Chondrocyte (in vitro differentiated cells): Measurements from ENCODE around the gene BRWD1. TPM values are rescaled to one million over a fixed set of nuclear protein-coding genes. Genes with fewer than 3 reads are reported as not detected.

Experiments
- DNase-seq: peaks from one replicate; pipeline ENCODE4 v3.0.0; 2021; ENCODE audit warnings: mixed read lengths, low spot score
- H3K27ac Mint-ChIP-seq: one replicate; pipeline ENCODE4 v1.8.0; 2021; ENCODE audit warnings: mild to moderate bottlenecking, moderate library complexity, mixed read lengths; ENCODE audit not compliant: unreplicated experiment
- H3K27me3 Mint-ChIP-seq: 2 replicates; pipeline ENCODE4 v1.8.0; 2021; ENCODE audit warnings: low read depth, mixed read lengths
- H3K36me3 Mint-ChIP-seq: 2 replicates; pipeline ENCODE4 v1.8.0; 2021; ENCODE audit warnings: low read depth, mixed read lengths
- H3K4me1 Mint-ChIP-seq: 2 replicates; pipeline ENCODE4 v1.8.0; 2021; ENCODE audit warnings: low read depth, mild to moderate bottlenecking, mixed read lengths
- H3K4me3 Mint-ChIP-seq: one replicate; pipeline ENCODE4 v1.8.0; 2021; ENCODE audit warnings: mild to moderate bottlenecking, moderate library complexity, mixed read lengths; ENCODE audit not compliant: unreplicated experiment
- H3K9me3 Mint-ChIP-seq: 2 replicates; pipeline ENCODE4 v1.8.0; 2021; ENCODE audit warnings: low read depth, mixed read lengths
- total RNA-seq: library from RNA; stranded (reverse); gene quantifications from 3 replicates; pipeline ENCODE4 v1.2.1, GENCODE V29; 2021
- TF ChIP-seq, protein P1 (sequence below): fragments of 200-600 bp; sonication (generic); IDR thresholded peaks from 2 replicates; pipeline ENCODE4 v1.5.0; 2021; ENCODE audit warnings: antibody characterized with exemption, mild to moderate bottlenecking, moderate library complexity

BRWD1 gene
- total RNA-seq, 1 donor from 2014 or later = 26.5 TPM

GRCh38 chr21:39182016-39182415 is 131.4 kb downstream of the BRWD1 start:
- TF ChIP-seq, protein P1, sequence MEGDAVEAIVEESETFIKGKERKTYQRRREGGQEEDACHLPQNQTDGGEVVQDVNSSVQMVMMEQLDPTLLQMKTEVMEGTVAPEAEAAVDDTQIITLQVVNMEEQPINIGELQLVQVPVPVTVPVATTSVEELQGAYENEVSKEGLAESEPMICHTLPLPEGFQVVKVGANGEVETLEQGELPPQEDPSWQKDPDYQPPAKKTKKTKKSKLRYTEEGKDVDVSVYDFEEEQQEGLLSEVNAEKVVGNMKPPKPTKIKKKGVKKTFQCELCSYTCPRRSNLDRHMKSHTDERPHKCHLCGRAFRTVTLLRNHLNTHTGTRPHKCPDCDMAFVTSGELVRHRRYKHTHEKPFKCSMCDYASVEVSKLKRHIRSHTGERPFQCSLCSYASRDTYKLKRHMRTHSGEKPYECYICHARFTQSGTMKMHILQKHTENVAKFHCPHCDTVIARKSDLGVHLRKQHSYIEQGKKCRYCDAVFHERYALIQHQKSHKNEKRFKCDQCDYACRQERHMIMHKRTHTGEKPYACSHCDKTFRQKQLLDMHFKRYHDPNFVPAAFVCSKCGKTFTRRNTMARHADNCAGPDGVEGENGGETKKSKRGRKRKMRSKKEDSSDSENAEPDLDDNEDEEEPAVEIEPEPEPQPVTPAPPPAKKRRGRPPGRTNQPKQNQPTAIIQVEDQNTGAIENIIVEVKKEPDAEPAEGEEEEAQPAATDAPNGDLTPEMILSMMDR = no peak
- Mint-ChIP-seq H3K36me3 (peaks cover 12% of the 10 kb centered on the region), H3K9me3 (no peaks in the 10 kb centered on the region), H3K4me3 (peak overlapping the region; percentile 96), H3K27me3 (no peaks in the 10 kb centered on the region), H3K4me1 (peaks cover 47% of the 10 kb centered on the region), H3K27ac (peak overlapping the region; percentile 99)
- no peak for DNase-seq

DNA sequence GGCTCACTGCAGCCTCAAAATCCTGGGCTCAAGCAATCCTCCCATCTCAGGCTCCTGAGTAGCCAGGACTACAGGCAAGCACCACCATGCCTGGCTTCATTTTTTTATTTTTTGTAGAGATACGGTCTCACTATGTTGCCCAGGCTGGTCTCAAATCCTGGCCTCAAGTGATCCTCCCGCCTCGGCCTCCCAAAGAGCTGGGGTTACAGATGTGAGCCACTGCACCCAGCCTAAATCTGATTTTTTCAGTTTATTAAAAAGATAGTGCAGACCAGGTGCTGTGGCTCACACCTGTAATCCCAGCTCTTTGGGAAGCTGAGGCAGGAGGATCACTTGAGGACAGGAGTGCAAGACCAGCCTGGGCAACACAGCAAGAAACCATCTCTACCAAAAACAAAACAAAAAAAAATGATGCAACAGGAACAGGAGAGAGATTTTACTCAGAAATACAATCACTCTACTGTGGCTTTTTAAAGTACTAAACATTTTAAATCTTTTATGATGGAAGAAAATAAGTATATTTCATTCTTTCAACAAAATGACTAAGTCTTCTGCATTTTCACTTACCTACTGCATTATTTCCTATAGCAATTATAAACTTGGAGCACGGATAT is 132.1 kb downstream of the BRWD1 start:
- Mint-ChIP-seq H3K27me3 (no peaks in the 10 kb centered on the region), H3K36me3 (peaks cover 12% of the 10 kb centered on the region), H3K27ac (peak overlapping the region; percentile 25), H3K9me3 (no peaks in the 10 kb centered on the region), H3K4me3 (peak overlapping the region; percentile 96), H3K4me1 (peaks cover 40% of the 10 kb centered on the region)
- no peak for DNase-seq
- TF ChIP-seq, protein P1 = no peak

- peaks cover 46% of the 10 kb centered on the region for H3K4me1 Mint-ChIP-seq
- peaks cover 14% of the 10 kb centered on the region for H3K36me3 Mint-ChIP-seq
- H3K27ac Mint-ChIP-seq = no peak overlapping the region
- TF ChIP-seq, protein P1 = peak; percentile 54
- no peaks in the 10 kb centered on the region for H3K9me3 Mint-ChIP-seq
- DNase-seq = no peak
- H3K4me3 Mint-ChIP-seq = no peak overlapping the region
- no peaks in the 10 kb centered on the region for H3K27me3 Mint-ChIP-seq
These were observed 132.9 kb downstream of the BRWD1 start for GRCh38 chr21:39180429-39181019.

DNA sequence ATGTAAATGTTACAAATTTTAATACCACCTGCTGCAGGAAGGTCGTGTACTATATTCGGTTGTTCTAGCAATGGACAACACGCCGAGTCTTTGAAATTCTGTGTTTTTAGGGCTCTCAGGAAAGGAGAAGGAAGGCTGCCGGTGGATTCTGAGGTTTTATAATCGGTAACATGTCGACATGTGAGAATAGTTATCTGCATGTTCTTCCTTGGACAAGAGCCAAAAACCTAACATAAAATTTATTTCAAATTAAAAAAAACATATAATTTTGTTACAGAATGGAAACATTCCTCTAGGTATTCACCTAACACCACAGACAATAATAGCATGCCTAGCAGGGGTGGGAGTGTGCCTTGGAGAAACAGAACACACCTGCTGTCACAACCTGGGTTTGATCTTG is 135.0 kb downstream of the BRWD1 start:
- peaks cover 37% of the 10 kb centered on the region for H3K4me1 Mint-ChIP-seq
- TF ChIP-seq, protein P1 = no peak
- H3K36me3 Mint-ChIP-seq = peaks cover 21% of the 10 kb centered on the region
- H3K4me3 Mint-ChIP-seq = no peak overlapping the region
- H3K27me3 Mint-ChIP-seq = no peaks in the 10 kb centered on the region
- DNase-seq = no peak
- no peak overlapping the region for H3K27ac Mint-ChIP-seq
- no peaks in the 10 kb centered on the region for H3K9me3 Mint-ChIP-seq

- peak overlapping the region; percentile 73 for H3K27ac Mint-ChIP-seq
- no peaks in the 10 kb centered on the region for H3K9me3 Mint-ChIP-seq
- no peaks in the 10 kb centered on the region for H3K27me3 Mint-ChIP-seq
- no peak overlapping the region for H3K4me3 Mint-ChIP-seq
- peaks cover 24% of the 10 kb centered on the region for H3K4me1 Mint-ChIP-seq
- DNase-seq = no peak
- H3K36me3 Mint-ChIP-seq = peaks cover 32% of the 10 kb centered on the region
- TF ChIP-seq, protein P1 = no peak
These were observed 137.1 kb downstream of the BRWD1 start for GRCh38 chr21:39176271-39176709.
